Natural killer cell (primary cell): ENCODE measurements around the gene ETV6. TPM values are rescaled to one million over a fixed set of nuclear protein-coding genes. Genes with fewer than 3 reads are reported as not detected.

Source experiments
- ATAC-seq, 3 donors: fragments of 150-1000 bp in 2 of 3; fragments of 200-7000 bp in 1 of 3; cut with Tn5 transposase; 1 replicate in 1 of 3; 2 replicates in 2 of 3; pipeline ENCODE4 v1.10.0; 2021; ENCODE audit warnings: mild to moderate bottlenecking in 2 of 3, moderate library complexity in 2 of 3
- DNase-seq, 2 donors: peaks; one replicate each; pipeline versions ENCODE4 v3.0.0 to v3.0.0-alpha.2; 2013 to 2021; ENCODE audit warnings: mixed read lengths in 1 of 2
- H3K27ac ChIP-seq: one replicate; pipeline ENCODE4 v1.5.1; 2013; ENCODE audit warnings: mild to moderate bottlenecking, low read length
- H3K27me3 ChIP-seq: one replicate; pipeline ENCODE4 v1.6.1; 2013; ENCODE audit warnings: low read length; ENCODE audit not compliant: control insufficient read depth, insufficient read depth
- H3K36me3 ChIP-seq: one replicate; pipeline ENCODE4 v1.6.1; 2013; ENCODE audit warnings: low read length; ENCODE audit not compliant: control insufficient read depth, insufficient read depth
- H3K4me1 ChIP-seq: one replicate; pipeline ENCODE4 v1.6.1; 2013; ENCODE audit warnings: low read length; ENCODE audit not compliant: control insufficient read depth, insufficient read depth
- H3K4me3 ChIP-seq: one replicate; pipeline ENCODE4 v1.5.1; 2013; ENCODE audit warnings: low read length
- H3K9me3 ChIP-seq: one replicate; pipeline ENCODE4 v1.6.1; 2013; ENCODE audit warnings: low read length; ENCODE audit not compliant: control insufficient read depth, insufficient read depth
- H3K27ac Mint-ChIP-seq, 2 donors: one replicate each; pipeline ENCODE4 v1.8.0; 2022; ENCODE audit warnings: mild to moderate bottlenecking in 2 of 2, mixed read lengths in 2 of 2, moderate library complexity in 1 of 2
- H3K27me3 Mint-ChIP-seq, 2 donors: one replicate each; pipeline ENCODE4 v1.8.0; 2022; ENCODE audit warnings: low read depth in 2 of 2, mixed read lengths in 2 of 2
- H3K36me3 Mint-ChIP-seq: one replicate; pipeline ENCODE4 v1.8.0; 2022; ENCODE audit warnings: mixed read lengths
- H3K4me1 Mint-ChIP-seq, 2 donors: one replicate each; pipeline ENCODE4 v1.8.0; 2022; ENCODE audit warnings: mixed read lengths in 2 of 2
- H3K4me3 Mint-ChIP-seq: one replicate; pipeline ENCODE4 v1.8.0; 2022; ENCODE audit warnings: mild to moderate bottlenecking, moderate library complexity, mixed read lengths
- H3K9me3 Mint-ChIP-seq, 2 donors: one replicate each; pipeline ENCODE4 v1.8.0; 2022; ENCODE audit warnings: mixed read lengths in 2 of 2
- WGBS: methylation state at CpG from one replicate; pipeline ENCODE4 v1.1.7; 2013; ENCODE audit warnings: missing lambda C conversion rate; ENCODE audit not compliant: insufficient coverage; 5-methylcytosine and 5-hydroxymethylcytosine counted together
- intact Hi-C: fragments of 100-400 bp; cut with micrococcal nuclease; formaldehyde crosslinking; loops from one replicate; pipeline ENCODE4 v1.14.2; 2022
- total RNA-seq, 4 donors: library from RNA; stranded (reverse); fragments of 120-200 nt in 1 of 4; gene quantifications; one replicate each; pipeline versions ENCODE4 v1.2.3 to v1.2.4, GENCODE V29; 2013 to 2022
- TF ChIP-seq, protein P1 (sequence below): fragments of 200-600 bp; IDR thresholded peaks from one replicate; pipeline ENCODE4 v1.8.0; 2022; ENCODE audit warnings: antibody characterized with exemption

ETV6 gene
- total RNA-seq, 3 donors from 2014 or later (not counting 1 experiment from before 2014, with no cell fraction given) = 38.9 to 49.5 (median 40.6) TPM

- H3K4me1 ChIP-seq = peaks cover 6% of the 10 kb centered on the region
- no peaks in the 10 kb centered on the region for H3K27me3 Mint-ChIP-seq
Measured at GRCh38 chr12:11660624-11661023, 11.2 kb downstream of the ETV6 start.

GRCh38 chr12:11661491-11662089, 12.1 kb downstream of the ETV6 start:
- Histone ChIP-seq H3K4me1 (peaks cover 11% of the 10 kb centered on the region), H3K9me3 (no peaks in the 10 kb centered on the region), H3K27me3 (no peaks in the 10 kb centered on the region), H3K4me3 (no peak overlapping the region), H3K27ac (no peak overlapping the region), H3K36me3 (no peaks in the 10 kb centered on the region)
- H3K4me3 Mint-ChIP-seq = no peak overlapping the region
- H3K36me3 Mint-ChIP-seq = no peaks in the 10 kb centered on the region
- no peaks in the 10 kb centered on the region for H3K9me3 Mint-ChIP-seq
- DNase-seq (no peak), ATAC-seq (no peak)
- no peak overlapping the region for H3K27ac Mint-ChIP-seq
- peaks cover 77 to 84% of the 10 kb centered on the region in 2 donors for H3K4me1 Mint-ChIP-seq
- no peaks in the 10 kb centered on the region for H3K27me3 Mint-ChIP-seq
- intact Hi-C loops = no loop called here
- TF ChIP-seq, protein P1, sequence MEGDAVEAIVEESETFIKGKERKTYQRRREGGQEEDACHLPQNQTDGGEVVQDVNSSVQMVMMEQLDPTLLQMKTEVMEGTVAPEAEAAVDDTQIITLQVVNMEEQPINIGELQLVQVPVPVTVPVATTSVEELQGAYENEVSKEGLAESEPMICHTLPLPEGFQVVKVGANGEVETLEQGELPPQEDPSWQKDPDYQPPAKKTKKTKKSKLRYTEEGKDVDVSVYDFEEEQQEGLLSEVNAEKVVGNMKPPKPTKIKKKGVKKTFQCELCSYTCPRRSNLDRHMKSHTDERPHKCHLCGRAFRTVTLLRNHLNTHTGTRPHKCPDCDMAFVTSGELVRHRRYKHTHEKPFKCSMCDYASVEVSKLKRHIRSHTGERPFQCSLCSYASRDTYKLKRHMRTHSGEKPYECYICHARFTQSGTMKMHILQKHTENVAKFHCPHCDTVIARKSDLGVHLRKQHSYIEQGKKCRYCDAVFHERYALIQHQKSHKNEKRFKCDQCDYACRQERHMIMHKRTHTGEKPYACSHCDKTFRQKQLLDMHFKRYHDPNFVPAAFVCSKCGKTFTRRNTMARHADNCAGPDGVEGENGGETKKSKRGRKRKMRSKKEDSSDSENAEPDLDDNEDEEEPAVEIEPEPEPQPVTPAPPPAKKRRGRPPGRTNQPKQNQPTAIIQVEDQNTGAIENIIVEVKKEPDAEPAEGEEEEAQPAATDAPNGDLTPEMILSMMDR = no peak
- WGBS = 94% methylated on average over 8 of the region's 8 CpGs

More at GRCh38 chr12:11660624-11661023, 11.2 kb downstream of the ETV6 start:
- Histone ChIP-seq H3K27ac (no peak overlapping the region), H3K27me3 (no peaks in the 10 kb centered on the region), H3K9me3 (no peaks in the 10 kb centered on the region), H3K36me3 (no peaks in the 10 kb centered on the region), H3K4me3 (no peak overlapping the region)
- ATAC-seq = no peak
- H3K27ac Mint-ChIP-seq = no peak overlapping the region
- no peak for DNase-seq
- no peaks in the 10 kb centered on the region for H3K36me3 Mint-ChIP-seq
- H3K9me3 Mint-ChIP-seq = no peaks in the 10 kb centered on the region
- 81% methylated on average over 1 of the region's 1 CpG for WGBS
- TF ChIP-seq, protein P1 = no peak
- H3K4me1 Mint-ChIP-seq = peaks cover 73 to 75% of the 10 kb centered on the region in 2 donors
- H3K4me3 Mint-ChIP-seq = no peak overlapping the region
- intact Hi-C loops = no loop called here

GRCh38 chr12:11662369-11662768, 12.9 kb downstream of the ETV6 start:
- intact Hi-C loops = no loop called here
- Mint-ChIP-seq H3K4me1 (peaks cover 85% of the 10 kb centered on the region in 2 donors), H3K27ac (no peak overlapping the region), H3K27me3 (no peaks in the 10 kb centered on the region), H3K36me3 (no peaks in the 10 kb centered on the region), H3K4me3 (no peak overlapping the region), H3K9me3 (no peaks in the 10 kb centered on the region)
- ATAC-seq = no peak
- 71% methylated on average over 3 of the region's 3 CpGs for WGBS
- H3K27me3 ChIP-seq = no peaks in the 10 kb centered on the region
- H3K27ac ChIP-seq = no peak overlapping the region
- H3K4me1 ChIP-seq = peaks cover 19% of the 10 kb centered on the region
- DNase-seq = no peak
- no peaks in the 10 kb centered on the region for H3K9me3 ChIP-seq
- H3K36me3 ChIP-seq = no peaks in the 10 kb centered on the region
- H3K4me3 ChIP-seq = no peak overlapping the region
- TF ChIP-seq, protein P1 = no peak

GRCh38 chr12:11663130-11663529, 13.7 kb downstream of the ETV6 start:
- intact Hi-C loops = no loop called here
- Mint-ChIP-seq H3K4me1 (peaks cover 79 to 82% of the 10 kb centered on the region in 2 donors), H3K27me3 (no peaks in the 10 kb centered on the region), H3K9me3 (no peaks in the 10 kb centered on the region), H3K27ac (peak overlapping the region in 1 of 2 donors; percentile 5), H3K4me3 (no peak overlapping the region), H3K36me3 (no peaks in the 10 kb centered on the region)
- DNase-seq = no peak
- no peaks in the 10 kb centered on the region for H3K36me3 ChIP-seq
- H3K4me1 ChIP-seq = peaks cover 27% of the 10 kb centered on the region
- TF ChIP-seq, protein P1 = no peak
- H3K27me3 ChIP-seq = no peaks in the 10 kb centered on the region
- no peaks in the 10 kb centered on the region for H3K9me3 ChIP-seq
- no peak overlapping the region for H3K27ac ChIP-seq
- H3K4me3 ChIP-seq = no peak overlapping the region
- 89% methylated on average over 7 of the region's 7 CpGs for WGBS
- ATAC-seq = no peak
